NCI-H2081 (cell line): ENCODE measurements around the gene TCEAL4.
A peak's percentile ranks its signal among the peaks of the same experiment; 100 is the strongest.
"Not testable (repeated sequence)": the region's sequence is repeated elsewhere in the genome, so short reads cannot be mapped to it uniquely, and the experiment has no call there.

Source experiments
- DNase-seq, 2 experiments: peaks; one replicate each; lab custom pipeline; 2025; lab: John Stamatoyannopoulos, UW

The TCEAL4 gene

DNA sequence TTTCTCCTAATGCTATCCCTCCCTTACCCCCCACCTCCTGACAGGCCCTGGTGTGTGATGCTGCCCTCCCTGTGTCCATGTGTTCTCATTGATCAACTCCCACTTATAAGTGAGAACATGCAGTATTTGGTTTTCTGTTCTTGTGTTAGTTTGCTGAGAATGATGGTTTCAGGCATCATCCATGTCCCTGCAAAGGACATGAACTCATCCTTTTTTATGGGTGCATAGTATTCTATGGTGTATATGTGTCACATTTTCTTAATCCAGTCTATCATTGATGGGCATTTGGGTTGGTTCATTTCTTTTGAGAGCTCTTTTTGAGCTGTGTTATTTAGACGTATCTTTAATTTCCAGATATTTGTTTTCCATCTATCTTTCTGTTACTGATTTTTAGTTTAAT, 7.0 kb downstream of the TCEAL4 start:
- DNase-seq = not testable (repeated sequence)

DNA sequence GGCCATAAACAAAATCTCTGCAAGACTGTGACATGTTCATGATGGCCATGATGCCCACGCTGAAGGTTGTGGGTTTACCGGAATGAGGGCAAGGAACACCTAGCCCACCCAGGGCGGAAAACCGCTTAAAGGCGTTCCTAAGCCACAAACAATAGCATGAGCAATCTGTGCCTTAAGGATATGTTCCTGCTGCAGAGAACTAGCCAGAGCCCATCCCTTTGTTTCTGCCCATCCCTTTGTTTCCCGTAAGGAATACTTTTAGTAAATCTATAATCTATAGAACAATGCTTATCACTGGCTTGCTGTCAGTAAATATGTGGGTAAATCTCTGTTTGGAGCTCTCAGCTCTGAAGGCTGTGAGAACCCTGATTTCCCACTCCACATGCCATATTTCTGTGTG, 9.9 kb downstream of the TCEAL4 start:
- DNase-seq = not testable (repeated sequence)

GRCh38 chrX:103607364-103608305, 22.3 kb downstream of the TCEAL4 start, which contains the start of gene TCEAL3:
Gene TCEAL3, plus strand, starts transcription at chrX:103607963. Its CDS starts 1,102 bp downstream, at chrX:103609065.
- peak; percentile 57 to 82 for DNase-seq

- no peak for DNase-seq
Measured at GRCh38 chrX:103608306-103608963, 23.1 kb downstream of the TCEAL4 start.

GRCh38 chrX:103610282-103610681, 25.0 kb downstream of the TCEAL4 start:
- no peak for DNase-seq

DNA sequence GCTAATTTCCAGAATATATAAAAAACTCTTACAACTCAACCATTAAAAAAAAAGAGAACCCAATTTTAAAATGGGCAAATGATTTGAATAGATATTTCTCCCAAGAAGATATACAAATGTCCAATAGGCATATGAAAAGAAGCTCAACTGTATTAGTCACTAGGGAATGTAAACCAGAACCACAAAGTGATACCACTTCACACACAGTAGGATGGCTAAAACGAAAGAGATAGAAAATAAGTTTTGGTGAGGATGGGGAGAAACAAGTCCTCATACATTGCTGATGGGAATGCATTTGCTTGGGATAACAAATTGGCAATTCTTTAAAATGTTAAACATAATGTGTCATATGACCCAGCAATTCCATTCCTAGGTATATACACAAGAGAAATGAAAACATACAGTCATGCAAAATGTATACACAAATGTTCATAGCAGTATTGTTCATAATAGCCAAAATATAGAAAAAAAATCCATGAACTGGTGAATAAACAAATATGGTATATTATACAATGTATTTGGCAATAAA, 28.1 kb downstream of the TCEAL4 start:
- DNase-seq = no peak

- DNase-seq = no peak
Measured at GRCh38 chrX:103614999-103615398, 29.7 kb downstream of the TCEAL4 start.

- no peak for DNase-seq
Measured at GRCh38 chrX:103615781-103616371, 30.6 kb downstream of the TCEAL4 start.

GRCh38 chrX:103616676-103617186, 31.4 kb downstream of the TCEAL4 start:
- no peak for DNase-seq

GRCh38 chrX:103624111-103624510, 38.8 kb downstream of the TCEAL4 start:
- DNase-seq = no peak

- no peak for DNase-seq
Measured at GRCh38 chrX:103626855-103627254, 41.5 kb downstream of the TCEAL4 start.

- peak; percentile 64 to 74 for DNase-seq
Measured at GRCh38 chrX:103628386-103629317, 43.3 kb downstream of the TCEAL4 start, which contains the start of gene TCEAL1. Gene TCEAL1, plus strand, starts transcription at chrX:103628975. Its CDS starts 942 bp downstream, at chrX:103629917.

DNA sequence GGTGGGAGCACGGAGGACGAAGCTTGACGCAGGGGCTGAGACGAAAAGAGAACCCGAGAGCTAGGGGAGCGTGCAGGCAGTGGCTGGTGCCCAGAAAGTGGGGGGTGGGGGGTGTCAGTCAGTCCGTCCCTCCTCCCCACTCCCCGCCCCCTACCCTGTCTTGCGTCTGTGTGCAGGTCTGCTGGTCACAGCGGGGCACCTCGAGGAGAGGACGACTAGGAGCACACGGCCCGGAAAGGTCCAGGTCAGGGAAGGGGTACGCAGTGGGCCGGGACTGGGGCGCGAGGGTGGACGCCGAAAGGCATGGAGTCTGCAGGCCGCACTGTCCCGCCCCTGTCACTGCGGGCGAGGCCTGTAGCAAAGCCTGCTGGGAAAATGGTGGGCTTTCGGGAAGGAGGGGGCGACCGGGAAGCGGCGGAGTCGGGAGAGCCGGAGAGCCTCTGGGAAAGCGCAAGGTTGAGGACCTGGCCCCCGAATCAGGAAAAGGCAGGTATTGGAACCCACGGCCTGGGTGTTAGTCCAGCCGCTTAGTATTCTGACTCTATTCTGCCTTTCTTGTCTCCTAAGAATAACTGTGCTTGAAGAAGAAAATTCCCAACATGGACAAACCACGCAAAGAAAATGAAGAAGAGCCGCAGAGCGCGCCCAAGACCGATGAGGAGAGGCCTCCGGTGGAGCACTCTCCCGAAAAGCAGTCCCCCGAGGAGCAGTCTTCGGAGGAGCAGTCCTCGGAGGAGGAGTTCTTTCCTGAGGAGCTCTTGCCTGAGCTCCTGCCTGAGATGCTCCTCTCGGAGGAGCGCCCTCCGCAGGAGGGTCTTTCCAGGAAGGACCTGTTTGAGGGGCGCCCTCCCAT, 44.2 kb downstream of the TCEAL4 start:
- DNase-seq = peak; percentile 81 to 85

DNA sequence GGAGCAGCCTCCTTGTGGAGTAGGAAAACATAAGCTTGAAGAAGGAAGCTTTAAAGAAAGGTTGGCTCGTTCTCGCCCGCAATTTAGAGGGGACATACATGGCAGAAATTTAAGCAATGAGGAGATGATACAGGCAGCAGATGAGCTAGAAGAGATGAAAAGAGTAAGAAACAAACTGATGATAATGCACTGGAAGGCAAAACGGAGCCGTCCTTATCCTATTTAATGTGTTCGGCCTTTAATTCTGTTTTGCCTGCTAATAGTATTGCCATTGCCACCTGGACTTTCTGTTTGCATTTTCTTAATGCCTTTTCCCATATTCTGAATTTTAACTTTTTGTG, 44.8 kb downstream of the TCEAL4 start:
- no peak for DNase-seq

DNA sequence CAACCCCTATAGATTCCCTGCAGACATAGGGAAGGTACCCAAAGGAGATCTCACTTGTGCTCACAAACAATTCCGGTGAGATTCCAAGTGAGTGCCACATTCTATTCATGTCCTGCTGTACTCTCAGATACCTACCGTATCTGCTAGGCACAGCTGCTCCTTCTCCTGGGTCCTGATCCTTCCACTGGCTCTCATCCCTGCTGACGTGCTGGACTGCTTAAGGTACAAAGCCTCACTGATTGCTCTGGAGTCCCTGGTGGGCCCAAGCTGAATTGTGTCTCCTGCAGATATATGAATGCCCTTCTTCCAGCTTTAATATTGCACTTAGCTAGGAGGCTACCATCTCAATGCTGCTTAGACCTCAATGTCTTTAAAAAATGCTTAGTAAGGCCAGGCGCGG, 45.8 kb downstream of the TCEAL4 start:
- DNase-seq = no peak

DNA sequence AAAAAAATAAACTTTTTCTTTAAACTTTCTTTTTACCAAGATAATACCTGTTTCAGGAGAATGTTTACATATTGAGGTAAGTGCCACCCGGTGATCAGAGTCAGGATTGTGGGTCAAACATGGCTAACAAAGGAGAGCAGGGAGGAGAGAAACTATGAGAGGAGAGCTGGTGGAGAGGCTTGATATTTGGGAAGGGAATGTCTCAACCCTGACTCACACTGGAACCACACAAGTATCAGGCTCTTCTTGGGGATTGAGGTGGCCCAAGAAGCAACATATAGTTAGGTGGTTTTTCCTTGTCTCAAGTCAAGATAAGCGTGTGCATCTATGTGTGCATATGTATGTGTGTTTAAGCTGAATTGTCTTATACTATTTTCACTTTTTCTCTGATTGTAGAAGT, 50.1 kb downstream of the TCEAL4 start:
- DNase-seq = no peak
